Parathyroid adenoma (tissue), 2 donors: ENCODE results near the gene TTC28.

Source experiments
- H2AFZ ChIP-seq: fragments of 300-600 bp; sonication (generic); one replicate; pipeline ENCODE4 v1.7.0; 2017; ENCODE audit warnings: antibody characterized with exemption, mild to moderate bottlenecking
- H3K27ac ChIP-seq: fragments of 300-600 bp; sonication (generic); one replicate; pipeline ENCODE4 v1.7.0; 2017
- H3K27me3 ChIP-seq: fragments of 300-600 bp; sonication (generic); one replicate; pipeline ENCODE4 v1.7.0; 2017; ENCODE audit warnings: low read length; ENCODE audit not compliant: control insufficient read depth, insufficient read depth
- H3K36me3 ChIP-seq: fragments of 300-600 bp; sonication (generic); one replicate; pipeline ENCODE4 v1.7.0; 2017; ENCODE audit warnings: low read length; ENCODE audit not compliant: control insufficient read depth, insufficient read depth
- H3K4me1 ChIP-seq: fragments of 300-600 bp; sonication (generic); one replicate; pipeline ENCODE4 v1.7.0; 2017; ENCODE audit warnings: control low read depth
- H3K4me2 ChIP-seq: fragments of 300-600 bp; sonication (generic); one replicate; pipeline ENCODE4 v1.7.0; 2017; ENCODE audit warnings: low read length
- H3K4me3 ChIP-seq: fragments of 300-600 bp; sonication (generic); one replicate; pipeline ENCODE4 v1.7.0; 2017; ENCODE audit warnings: low read depth, low read length
- H3K79me2 ChIP-seq: fragments of 300-600 bp; sonication (generic); one replicate; pipeline ENCODE4 v1.7.0; 2017; ENCODE audit warnings: control low read depth
- H3K9ac ChIP-seq: fragments of 300-600 bp; sonication (generic); one replicate; pipeline ENCODE4 v1.7.0; 2017; ENCODE audit warnings: mild to moderate bottlenecking
- H3K9me3 ChIP-seq: fragments of 300-600 bp; sonication (generic); one replicate; pipeline ENCODE4 v1.7.0; 2017; ENCODE audit warnings: low read length; ENCODE audit not compliant: control insufficient read depth
- CTCF ChIP-seq: fragments of 300-600 bp; sonication (generic); IDR thresholded peaks from one replicate; pipeline ENCODE4 v1.7.0; 2017; ENCODE audit warnings: antibody characterized with exemption, mild to moderate bottlenecking
- donor health status: primary hyperparathyroidism.

TTC28 gene

GRCh38 chr22:27978317-27978716 is 701.3 kb downstream of the TTC28 start:
- H3K9me3 ChIP-seq = no peaks in the 10 kb centered on the region
- no peaks in the 10 kb centered on the region for H3K27me3 ChIP-seq
- no peak overlapping the region for H3K4me3 ChIP-seq
- no peaks in the 10 kb centered on the region for H3K36me3 ChIP-seq
- no peak for TF ChIP-seq CTCF
- no peak overlapping the region for H3K9ac ChIP-seq
- H3K4me2 ChIP-seq = no peak overlapping the region
- no peak overlapping the region for H3K27ac ChIP-seq
- H3K79me2 ChIP-seq = no peaks in the 10 kb centered on the region
- no peak overlapping the region for H2AFZ ChIP-seq
- no peaks in the 10 kb centered on the region for H3K4me1 ChIP-seq

GRCh38 chr22:27976586-27976985 is 703.1 kb downstream of the TTC28 start:
- no peak for TF ChIP-seq CTCF
- Histone ChIP-seq H3K9me3 (no peaks in the 10 kb centered on the region), H3K36me3 (no peaks in the 10 kb centered on the region), H3K9ac (no peak overlapping the region), H3K27me3 (no peaks in the 10 kb centered on the region), H3K4me1 (no peaks in the 10 kb centered on the region), H3K4me3 (no peak overlapping the region), H3K79me2 (no peaks in the 10 kb centered on the region), H3K27ac (no peak overlapping the region), H2AFZ (no peak overlapping the region), H3K4me2 (no peak overlapping the region)

GRCh38 chr22:27975381-27976013 is 704.1 kb downstream of the TTC28 start:
- Histone ChIP-seq H3K27me3 (no peaks in the 10 kb centered on the region), H3K36me3 (no peaks in the 10 kb centered on the region), H2AFZ (no peak overlapping the region), H3K4me2 (no peak overlapping the region), H3K9me3 (no peaks in the 10 kb centered on the region), H3K4me1 (no peaks in the 10 kb centered on the region), H3K9ac (no peak overlapping the region), H3K79me2 (no peaks in the 10 kb centered on the region), H3K27ac (no peak overlapping the region), H3K4me3 (no peak overlapping the region)
- TF ChIP-seq CTCF = no peak

- H3K27me3 ChIP-seq = no peaks in the 10 kb centered on the region
- H3K27ac ChIP-seq = no peak overlapping the region
- no peak overlapping the region for H3K9ac ChIP-seq
- H3K4me3 ChIP-seq = no peak overlapping the region
- H3K4me1 ChIP-seq = no peaks in the 10 kb centered on the region
- no peak for TF ChIP-seq CTCF
- H3K36me3 ChIP-seq = no peaks in the 10 kb centered on the region
- no peak overlapping the region for H2AFZ ChIP-seq
- H3K79me2 ChIP-seq = no peaks in the 10 kb centered on the region
- no peak overlapping the region for H3K4me2 ChIP-seq
- no peaks in the 10 kb centered on the region for H3K9me3 ChIP-seq
Observed at GRCh38 chr22:27973846-27974245, 705.8 kb downstream of the TTC28 start.
